PFSK-1 (cell line): ENCODE results near the gene PLCXD1.

ENCODE experiments used
- POLR2AphosphoS5 ChIP-seq: IDR thresholded peaks from 2 replicates; pipeline ENCODE4 v1.6.1; 2012; ENCODE audit warnings: low read depth, mild to moderate bottlenecking, control low read depth, low read length, moderate library complexity
- TAF1 ChIP-seq: IDR thresholded peaks from 2 replicates; pipeline ENCODE4 v1.6.1; 2012; ENCODE audit warnings: low read length, control low read depth, borderline replicate concordance; ENCODE audit not compliant: insufficient read depth

- no peak for TF ChIP-seq POLR2AphosphoS5
- TF ChIP-seq TAF1 = no peak
Measured at GRCh38 chrX:276581-277201, 4.5 kb upstream of the PLCXD1 start.
